ENCODE measurements around the gene BMP2. TPM values are rescaled to one million over a fixed set of nuclear protein-coding genes. Genes with fewer than 3 reads are reported as not detected.

Gene BMP2
- total and polyA plus RNA-seq, 2 of the 4 experiments (the other 2 are of a cell fraction) = 0.18 to 0.21 TPM

DNA sequence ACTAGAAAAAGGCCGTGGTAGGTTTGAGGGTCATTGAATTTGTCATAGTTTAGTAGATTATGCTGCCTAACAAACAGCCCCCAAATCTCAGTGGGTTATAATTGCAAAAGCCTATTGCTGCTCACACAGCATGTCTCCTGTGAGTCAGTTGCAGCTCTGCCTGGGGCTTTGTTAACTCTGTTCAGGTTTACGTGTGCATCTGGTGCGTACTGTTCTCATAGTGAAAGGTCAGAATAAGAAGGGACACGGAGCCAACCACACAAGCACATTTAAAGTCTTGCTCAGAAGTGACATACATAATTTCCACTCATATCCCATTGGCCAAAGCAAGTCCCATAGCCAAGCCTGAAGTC, 48.1 kb upstream of the BMP2 start:
- Histone ChIP-seq H2BK15ac (ENCODE audit: low read depth, low read length) (no peak overlapping the region), H3K79me1 (ENCODE audit: low read depth in 1 of 2, low read length in 2 of 2) (no peaks in the 10 kb centered on the region), H2AK5ac (ENCODE audit: low read depth, low read length) (no peak overlapping the region), H4K8ac (ENCODE audit: low read depth in 2 of 2, low read length in 2 of 2) (no peak overlapping the region), H3K23ac (ENCODE audit: low read depth, low read length) (no peak overlapping the region), H3K4me2 (ENCODE audit: low read depth, low read length) (no peak overlapping the region), H2BK20ac (ENCODE audit: low read depth, low read length) (no peak overlapping the region), H3K18ac (ENCODE audit: low read depth, low read length) (no peak overlapping the region), H3K9me3 (ENCODE audit: control insufficient read depth, insufficient read depth, low read length) (peaks cover 2% of the 10 kb centered on the region; the same call in 1 of the 2 replicates), H3K14ac (replicated peaks; ENCODE audit: low read depth, low read length) (no peak overlapping the region), H3K4me3 (ENCODE audit: insufficient read depth, low read depth, low read length) (no peak overlapping the region), H3K36me3 (ENCODE audit: control insufficient read depth, insufficient read depth, low read length) (no peaks in the 10 kb centered on the region), H2BK120ac (ENCODE audit: low read depth, low read length) (no peak overlapping the region), H3K4ac (ENCODE audit: low read depth, low read length) (no peak overlapping the region), H3K27ac (ENCODE audit: insufficient read depth, low read length) (no peak overlapping the region), H3K27me3 (ENCODE audit: control insufficient read depth, insufficient read depth, low read length) (peaks cover 4% of the 10 kb centered on the region), H3K9ac (ENCODE audit: low read depth, low read length) (no peak overlapping the region), H2BK5ac (ENCODE audit: low read depth, low read length, poor library complexity, severe bottlenecking) (no peak overlapping the region), H4K5ac (ENCODE audit: low read depth, low read length) (no peak overlapping the region), H3K56ac (ENCODE audit: extremely low read depth, insufficient read depth, low read length) (no peak overlapping the region), H3K9me1 (ENCODE audit: insufficient read depth, low read length) (no peaks in the 10 kb centered on the region), H4K20me1 (ENCODE audit: insufficient read depth, low read length) (no peaks in the 10 kb centered on the region), H2AFZ (replicated peaks; ENCODE audit: low read length, poor library complexity) (no peak overlapping the region), H4K91ac (ENCODE audit: insufficient read depth, low read depth, low read length) (no peak overlapping the region), H3K4me1 (ENCODE audit: control insufficient read depth, insufficient read depth, low read length) (no peaks in the 10 kb centered on the region), H2AK9ac (replicated peaks; ENCODE audit: low read depth, low read length, poor library complexity) (no peak overlapping the region)
- no TSS peak for BruUV-seq (replicated peaks)
- ATAC-seq (ENCODE audit: low read depth) (no peak), DNase-seq (no peak)
- intact Hi-C loops (cut with micrococcal nuclease) (no loop called here), dilution Hi-C loops (cut with HindIII; ENCODE audit: low sequenced_read_pairs, unreplicated experiment) (no loop called here), in situ Hi-C loops (cut with MboI; ENCODE audit: low sequenced_read_pairs) (no loop called here)
- TF ChIP-seq MXI1 (IDR thresholded peaks at IDR 0.05; ENCODE audit: borderline replicate concordance, low read depth, low read length) = no peak
- TF ChIP-seq SMC3 (IDR thresholded peaks at IDR 0.05; ENCODE audit: low read depth, low read length) = no peak
- no peak for TF ChIP-seq CEBPB (IDR thresholded peaks at IDR 0.05; ENCODE audit: low read depth, low read length)
- TF ChIP-seq, protein P1, sequence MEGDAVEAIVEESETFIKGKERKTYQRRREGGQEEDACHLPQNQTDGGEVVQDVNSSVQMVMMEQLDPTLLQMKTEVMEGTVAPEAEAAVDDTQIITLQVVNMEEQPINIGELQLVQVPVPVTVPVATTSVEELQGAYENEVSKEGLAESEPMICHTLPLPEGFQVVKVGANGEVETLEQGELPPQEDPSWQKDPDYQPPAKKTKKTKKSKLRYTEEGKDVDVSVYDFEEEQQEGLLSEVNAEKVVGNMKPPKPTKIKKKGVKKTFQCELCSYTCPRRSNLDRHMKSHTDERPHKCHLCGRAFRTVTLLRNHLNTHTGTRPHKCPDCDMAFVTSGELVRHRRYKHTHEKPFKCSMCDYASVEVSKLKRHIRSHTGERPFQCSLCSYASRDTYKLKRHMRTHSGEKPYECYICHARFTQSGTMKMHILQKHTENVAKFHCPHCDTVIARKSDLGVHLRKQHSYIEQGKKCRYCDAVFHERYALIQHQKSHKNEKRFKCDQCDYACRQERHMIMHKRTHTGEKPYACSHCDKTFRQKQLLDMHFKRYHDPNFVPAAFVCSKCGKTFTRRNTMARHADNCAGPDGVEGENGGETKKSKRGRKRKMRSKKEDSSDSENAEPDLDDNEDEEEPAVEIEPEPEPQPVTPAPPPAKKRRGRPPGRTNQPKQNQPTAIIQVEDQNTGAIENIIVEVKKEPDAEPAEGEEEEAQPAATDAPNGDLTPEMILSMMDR (conservative IDR thresholded peaks at IDR 0.05; ENCODE audit: low read depth, low read length) = no peak
- TF ChIP-seq POLR2A (IDR thresholded peaks at IDR 0.05; ENCODE audit: low read depth, low read length) = no peak
- TF ChIP-seq, protein P2, sequence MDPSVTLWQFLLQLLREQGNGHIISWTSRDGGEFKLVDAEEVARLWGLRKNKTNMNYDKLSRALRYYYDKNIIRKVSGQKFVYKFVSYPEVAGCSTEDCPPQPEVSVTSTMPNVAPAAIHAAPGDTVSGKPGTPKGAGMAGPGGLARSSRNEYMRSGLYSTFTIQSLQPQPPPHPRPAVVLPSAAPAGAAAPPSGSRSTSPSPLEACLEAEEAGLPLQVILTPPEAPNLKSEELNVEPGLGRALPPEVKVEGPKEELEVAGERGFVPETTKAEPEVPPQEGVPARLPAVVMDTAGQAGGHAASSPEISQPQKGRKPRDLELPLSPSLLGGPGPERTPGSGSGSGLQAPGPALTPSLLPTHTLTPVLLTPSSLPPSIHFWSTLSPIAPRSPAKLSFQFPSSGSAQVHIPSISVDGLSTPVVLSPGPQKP (IDR thresholded peaks at IDR 0.05; ENCODE audit: borderline replicate concordance, low read depth, low read length) = no peak
- TF ChIP-seq FOS (IDR thresholded peaks at IDR 0.05; ENCODE audit: low read depth, low read length) = no peak
- no peak for TF ChIP-seq NFE2L2 (IDR thresholded peaks at IDR 0.05; ENCODE audit: low read depth, low read length)
- TF ChIP-seq MAZ (IDR thresholded peaks at IDR 0.05; ENCODE audit: borderline replicate concordance, low read depth, low read length) = no peak
- no peak for TF ChIP-seq BHLHE40 (IDR thresholded peaks at IDR 0.05; ENCODE audit: low read depth, low read length)
- TF ChIP-seq, protein P3, sequence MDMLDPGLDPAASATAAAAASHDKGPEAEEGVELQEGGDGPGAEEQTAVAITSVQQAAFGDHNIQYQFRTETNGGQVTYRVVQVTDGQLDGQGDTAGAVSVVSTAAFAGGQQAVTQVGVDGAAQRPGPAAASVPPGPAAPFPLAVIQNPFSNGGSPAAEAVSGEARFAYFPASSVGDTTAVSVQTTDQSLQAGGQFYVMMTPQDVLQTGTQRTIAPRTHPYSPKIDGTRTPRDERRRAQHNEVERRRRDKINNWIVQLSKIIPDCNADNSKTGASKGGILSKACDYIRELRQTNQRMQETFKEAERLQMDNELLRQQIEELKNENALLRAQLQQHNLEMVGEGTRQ (IDR thresholded peaks at IDR 0.05; ENCODE audit: low read depth, low read length) = no peak
- no peak for TF ChIP-seq RCOR1 (IDR thresholded peaks at IDR 0.05; ENCODE audit: insufficient replicate concordance, low read length)
- no peak for TF ChIP-seq RFX5 (IDR thresholded peaks at IDR 0.05; ENCODE audit: low read depth, low read length)
- no peak for TF ChIP-seq MAFK (IDR thresholded peaks at IDR 0.05; ENCODE audit: low read depth, low read length)
- no peak for TF ChIP-seq CHD1 (IDR thresholded peaks at IDR 0.05; ENCODE audit: low read depth, low read length)
- TF ChIP-seq RAD21 (IDR thresholded peaks at IDR 0.05; ENCODE audit: low read length) = no peak
- CTCF ChIA-PET = no interaction called here
- no CpG with 5 or more reads among the region's 4 CpGs for WGBS, 2 experiments (ENCODE audit: extremely low coverage in 2 of 2, insufficient read length in 1 of 2)
- POLR2A ChIA-PET (ENCODE audit: unreplicated experiment) = no interaction called here

All from IMR-90 (cell line).